ENCODE measurements around the gene BCL2A1. TPM values are rescaled to one million over a fixed set of nuclear protein-coding genes. Genes with fewer than 3 reads are reported as not detected.
"Not testable (repeated sequence)": the region's sequence is repeated elsewhere in the genome, so short reads cannot be mapped to it uniquely, and the experiment has no call there.

The BCL2A1 gene
- not detected for polyA plus RNA-seq (2013, experiment 1 of 2)
- polyA plus RNA-seq (2013, experiment 2 of 2) = not detected

- no peak within 1 kb of the TSS for H2AK5ac ChIP-seq (ENCODE audit: low read length)
- WGBS (ENCODE audit: extremely low coverage, insufficient coverage, low lambda C conversion rate) = no CpG with 5 or more reads among the region's 11 CpGs
- H3K27me3 ChIP-seq (ENCODE audit: insufficient read depth, low read length, poor library complexity) = no peaks in the 10 kb centered on the region
- H4K5ac ChIP-seq (ENCODE audit: low read length) = no peak within 1 kb of the TSS
- no peak for DNase-seq
- H3K27ac ChIP-seq (ENCODE audit: low read depth, low read length) = no peak within 1 kb of the TSS
- no peak within 1 kb of the TSS for H3K9ac ChIP-seq (ENCODE audit: low read length)
- no peaks in the 10 kb centered on the region for H3K4me1 ChIP-seq (ENCODE audit: control insufficient read depth, low read depth, low read length)
- H2BK15ac ChIP-seq (replicated peaks; ENCODE audit: low read depth) = no peak within 1 kb of the TSS
- H4K8ac ChIP-seq (ENCODE audit: low read depth, low read length) = no peak within 1 kb of the TSS
- H3K79me1 ChIP-seq (ENCODE audit: low read length) = no peaks in the 10 kb centered on the region
- no peak within 1 kb of the TSS for H3K23ac ChIP-seq (ENCODE audit: low read length)
- H2BK5ac ChIP-seq (ENCODE audit: low read length) = no peak within 1 kb of the TSS
- no peak within 1 kb of the TSS for H3K18ac ChIP-seq (ENCODE audit: low read length)
- no peak within 1 kb of the TSS for H3K4me3 ChIP-seq (ENCODE audit: low read length)
- H3K4ac ChIP-seq (ENCODE audit: low read depth, low read length) = no peak within 1 kb of the TSS
- no peak within 1 kb of the TSS for H3K56ac ChIP-seq (ENCODE audit: low read length)
- no peaks in the 10 kb centered on the region for H3K79me2 ChIP-seq (ENCODE audit: control insufficient read depth, insufficient read depth, low read length)
- no peaks in the 10 kb centered on the region for H3K36me3 ChIP-seq (ENCODE audit: control insufficient read depth, insufficient read depth, low read length)
- H2BK120ac ChIP-seq (ENCODE audit: low read depth, low read length) = no peak within 1 kb of the TSS
- no peak within 1 kb of the TSS for H3K4me2 ChIP-seq (ENCODE audit: low read length)
These were observed at the start of gene BCL2A1 for GRCh38 chr15:79970624-79971434. BCL2A1 (minus strand) TSS chr15:79971196; CDS start chr15:79971119, 77 bp downstream.

GRCh38 chr15:80020731-80021130 is 49.7 kb upstream of the BCL2A1 start:
- H4K5ac ChIP-seq (ENCODE audit: low read length) = no peak overlapping the region
- no peak overlapping the region for H3K18ac ChIP-seq (ENCODE audit: low read length)
- no peaks in the 10 kb centered on the region for H3K27me3 ChIP-seq (ENCODE audit: insufficient read depth, low read length, poor library complexity)
- H3K4ac ChIP-seq (ENCODE audit: low read depth, low read length) = no peak overlapping the region
- H3K9ac ChIP-seq (ENCODE audit: low read length) = no peak overlapping the region
- DNase-seq = no peak
- no peak overlapping the region for H2BK5ac ChIP-seq (ENCODE audit: low read length)
- WGBS (ENCODE audit: extremely low coverage, insufficient coverage, low lambda C conversion rate) = no CpG with 5 or more reads among the region's 3 CpGs
- no peaks in the 10 kb centered on the region for H3K79me1 ChIP-seq (ENCODE audit: low read length)
- no peaks in the 10 kb centered on the region for H3K36me3 ChIP-seq (ENCODE audit: control insufficient read depth, insufficient read depth, low read length)
- H4K8ac ChIP-seq (ENCODE audit: low read depth, low read length) = no peak overlapping the region
- no peaks in the 10 kb centered on the region for H3K4me1 ChIP-seq (ENCODE audit: control insufficient read depth, low read depth, low read length)
- no peak overlapping the region for H2AK5ac ChIP-seq (ENCODE audit: low read length)
- no peak overlapping the region for H3K4me3 ChIP-seq (ENCODE audit: low read length)
- no peak overlapping the region for H2BK120ac ChIP-seq (ENCODE audit: low read depth, low read length)
- H3K27ac ChIP-seq (ENCODE audit: low read depth, low read length) = no peak overlapping the region
- no peak overlapping the region for H2BK15ac ChIP-seq (replicated peaks; ENCODE audit: low read depth)
- H3K4me2 ChIP-seq (ENCODE audit: low read length) = no peak overlapping the region
- no peak overlapping the region for H3K56ac ChIP-seq (ENCODE audit: low read length)
- no peak overlapping the region for H3K23ac ChIP-seq (ENCODE audit: low read length)
- H3K79me2 ChIP-seq (ENCODE audit: control insufficient read depth, insufficient read depth, low read length) = no peaks in the 10 kb centered on the region

GRCh38 chr15:80020149-80020548 is 49.2 kb upstream of the BCL2A1 start:
- not testable (repeated sequence) for H2BK120ac ChIP-seq (ENCODE audit: low read depth, low read length); H3K36me3 ChIP-seq (ENCODE audit: control insufficient read depth, insufficient read depth, low read length); H3K4me3 ChIP-seq (ENCODE audit: low read length); H2BK5ac ChIP-seq (ENCODE audit: low read length); H3K79me1 ChIP-seq (ENCODE audit: low read length); H2AK5ac ChIP-seq (ENCODE audit: low read length); H3K4ac ChIP-seq (ENCODE audit: low read depth, low read length); H3K9ac ChIP-seq (ENCODE audit: low read length); H4K8ac ChIP-seq (ENCODE audit: low read depth, low read length); H2BK15ac ChIP-seq (replicated peaks; ENCODE audit: low read depth); H3K27ac ChIP-seq (ENCODE audit: low read depth, low read length); H3K23ac ChIP-seq (ENCODE audit: low read length); H3K4me1 ChIP-seq (ENCODE audit: control insufficient read depth, low read depth, low read length); H3K4me2 ChIP-seq (ENCODE audit: low read length); H3K79me2 ChIP-seq (ENCODE audit: control insufficient read depth, insufficient read depth, low read length); H3K56ac ChIP-seq (ENCODE audit: low read length); H3K27me3 ChIP-seq (ENCODE audit: insufficient read depth, low read length, poor library complexity); H4K5ac ChIP-seq (ENCODE audit: low read length); DNase-seq; H3K18ac ChIP-seq (ENCODE audit: low read length)
- WGBS (ENCODE audit: extremely low coverage, insufficient coverage, low lambda C conversion rate) = no CpG with 5 or more reads among the region's 6 CpGs

- no peak overlapping the region for H4K8ac ChIP-seq (ENCODE audit: low read depth, low read length)
- H2BK5ac ChIP-seq (ENCODE audit: low read length) = no peak overlapping the region
- H3K23ac ChIP-seq (ENCODE audit: low read length) = no peak overlapping the region
- H3K18ac ChIP-seq (ENCODE audit: low read length) = no peak overlapping the region
- H3K36me3 ChIP-seq (ENCODE audit: control insufficient read depth, insufficient read depth, low read length) = no peaks in the 10 kb centered on the region
- DNase-seq = no peak
- no peak overlapping the region for H3K4ac ChIP-seq (ENCODE audit: low read depth, low read length)
- no peak overlapping the region for H3K9ac ChIP-seq (ENCODE audit: low read length)
- no peak overlapping the region for H3K4me3 ChIP-seq (ENCODE audit: low read length)
- no peak overlapping the region for H2BK15ac ChIP-seq (replicated peaks; ENCODE audit: low read depth)
- no peaks in the 10 kb centered on the region for H3K27me3 ChIP-seq (ENCODE audit: insufficient read depth, low read length, poor library complexity)
- H4K5ac ChIP-seq (ENCODE audit: low read length) = no peak overlapping the region
- no peaks in the 10 kb centered on the region for H3K79me2 ChIP-seq (ENCODE audit: control insufficient read depth, insufficient read depth, low read length)
- no peak overlapping the region for H3K4me2 ChIP-seq (ENCODE audit: low read length)
- no CpG with 5 or more reads among the region's 8 CpGs for WGBS (ENCODE audit: extremely low coverage, insufficient coverage, low lambda C conversion rate)
- no peaks in the 10 kb centered on the region for H3K79me1 ChIP-seq (ENCODE audit: low read length)
- no peak overlapping the region for H3K56ac ChIP-seq (ENCODE audit: low read length)
- H3K27ac ChIP-seq (ENCODE audit: low read depth, low read length) = no peak overlapping the region
- no peaks in the 10 kb centered on the region for H3K4me1 ChIP-seq (ENCODE audit: control insufficient read depth, low read depth, low read length)
- H2AK5ac ChIP-seq (ENCODE audit: low read length) = no peak overlapping the region
- H2BK120ac ChIP-seq (ENCODE audit: low read depth, low read length) = no peak overlapping the region
These were observed 48.3 kb upstream of the BCL2A1 start for GRCh38 chr15:80019168-80019745.

GRCh38 chr15:80017139-80017538 is 46.1 kb upstream of the BCL2A1 start:
- H3K4me1 ChIP-seq (ENCODE audit: control insufficient read depth, low read depth, low read length); H4K5ac ChIP-seq (ENCODE audit: low read length); H2BK15ac ChIP-seq (replicated peaks; ENCODE audit: low read depth); H3K79me2 ChIP-seq (ENCODE audit: control insufficient read depth, insufficient read depth, low read length); H3K56ac ChIP-seq (ENCODE audit: low read length); H3K4me3 ChIP-seq (ENCODE audit: low read length); H3K27me3 ChIP-seq (ENCODE audit: insufficient read depth, low read length, poor library complexity); H2BK5ac ChIP-seq (ENCODE audit: low read length); H4K8ac ChIP-seq (ENCODE audit: low read depth, low read length); H3K9ac ChIP-seq (ENCODE audit: low read length); H2BK120ac ChIP-seq (ENCODE audit: low read depth, low read length); H3K27ac ChIP-seq (ENCODE audit: low read depth, low read length); H3K18ac ChIP-seq (ENCODE audit: low read length); DNase-seq; H3K4me2 ChIP-seq (ENCODE audit: low read length); H2AK5ac ChIP-seq (ENCODE audit: low read length); H3K4ac ChIP-seq (ENCODE audit: low read depth, low read length); H3K23ac ChIP-seq (ENCODE audit: low read length); H3K79me1 ChIP-seq (ENCODE audit: low read length); H3K36me3 ChIP-seq (ENCODE audit: control insufficient read depth, insufficient read depth, low read length): not testable (repeated sequence)
- whole genome bisulfite sequencing (ENCODE audit: extremely low coverage, insufficient coverage, low lambda C conversion rate) = no CpG with 5 or more reads among the region's 8 CpGs
